HEK293 (cell line): Measurements from ENCODE around the gene MFAP5.

ENCODE experiments used
- CTCF ChIA-PET: fragments of 350-600 bp; formaldehyde crosslinking; extraction: SDS; loops from one replicate; lab custom pipeline; 2021; ENCODE audit warnings: antibody characterized with exemption; lab: Yijun Ruan, JAX
- POLR2A ChIA-PET: fragments of 300-600 bp; formaldehyde crosslinking; extraction: SDS; loops from one replicate; lab custom pipeline; 2020; ENCODE audit warnings: antibody characterized with exemption, inconsistent platforms; lab: Yijun Ruan, JAX
- H3K27ac ChIP-seq: fragments of 200-500 bp; sonication (Bioruptor generic); 2 replicates; pipeline ENCODE4 v1.5.1; 2014; ENCODE audit warnings: low read depth, low read length, control low read depth, inconsistent platforms; ENCODE audit errors: extremely low read depth
- H3K36me3 ChIP-seq, 2 experiments: fragments of 200-500 bp in 1 of 2; sonication (Bioruptor generic) in 1 of 2; 1 replicate in 1 of 2; 2 replicates in 1 of 2; pipeline ENCODE4 v1.5.1; 2014 to 2017; ENCODE audit warnings: inconsistent platforms in 2 of 2, low read length in 2 of 2; ENCODE audit not compliant: control insufficient read depth in 2 of 2, insufficient read depth in 1 of 2
- H3K4me1 ChIP-seq: fragments of 200-500 bp; sonication (Bioruptor generic); 2 replicates; pipeline ENCODE4 v1.5.1; 2014; ENCODE audit warnings: mild to moderate bottlenecking, low read length, inconsistent platforms; ENCODE audit not compliant: control insufficient read depth, insufficient read depth
- H3K4me3 ChIP-seq: 2 replicates; pipeline ENCODE4 v1.5.1; 2011; ENCODE audit warnings: low read depth, mild to moderate bottlenecking, control low read depth, low read length, moderate library complexity
- H3K9me3 ChIP-seq: fragments of 200-500 bp; sonication (Bioruptor generic); 2 replicates; pipeline ENCODE4 v1.5.1; 2014; ENCODE audit warnings: low read depth, low read length, inconsistent platforms; ENCODE audit not compliant: control insufficient read depth, insufficient read depth
- IKZF3 ChIP-seq: fragments of 450-650 bp; IDR thresholded peaks from 2 replicates; pipeline ENCODE4 v1.5.0; 2018; ENCODE audit warnings: missing biosample characterization, mild to moderate bottlenecking, missing genetic modification characterization, moderate library complexity
- KLF10 ChIP-seq: fragments of 450-650 bp; IDR thresholded peaks from 2 replicates; pipeline ENCODE4 v1.5.1; 2018; ENCODE audit warnings: missing biosample characterization, mild to moderate bottlenecking, missing genetic modification characterization
- MYNN ChIP-seq: fragments of 450-650 bp; formaldehyde crosslinking; IDR thresholded peaks from 2 replicates; pipeline ENCODE4 v1.5.1; 2016; ENCODE audit warnings: missing biosample characterization, missing genetic modification characterization, borderline replicate concordance
- PRDM2 ChIP-seq: fragments of 450-650 bp; formaldehyde crosslinking; IDR thresholded peaks from 2 replicates; pipeline ENCODE4 v1.5.1; 2016; ENCODE audit warnings: missing biosample characterization, missing genetic modification characterization, borderline replicate concordance
- ZNF132 ChIP-seq: fragments of 450-650 bp; formaldehyde crosslinking; IDR thresholded peaks from 2 replicates; pipeline ENCODE4 v1.5.1; 2017; ENCODE audit warnings: missing biosample characterization, missing genetic modification characterization, borderline replicate concordance
- ZNF133 ChIP-seq: fragments of 450-650 bp; formaldehyde crosslinking; IDR thresholded peaks from 2 replicates; pipeline ENCODE4 v1.5.1; 2016; ENCODE audit warnings: missing biosample characterization, missing genetic modification characterization
- ZNF157 ChIP-seq: fragments of 450-650 bp; formaldehyde crosslinking; IDR thresholded peaks from 2 replicates; pipeline ENCODE4 v1.5.1; 2016; ENCODE audit warnings: missing biosample characterization, missing genetic modification characterization
- ZNF24 ChIP-seq: fragments of 450-650 bp; formaldehyde crosslinking; IDR thresholded peaks from 2 replicates; pipeline ENCODE4 v1.5.1; 2016; ENCODE audit warnings: missing biosample characterization, missing genetic modification characterization
- ZNF248 ChIP-seq: fragments of 450-650 bp; formaldehyde crosslinking; IDR thresholded peaks from 2 replicates; pipeline ENCODE4 v1.5.1; 2017; ENCODE audit warnings: missing biosample characterization, missing genetic modification characterization
- ZNF292 ChIP-seq: fragments of 450-650 bp; formaldehyde crosslinking; IDR thresholded peaks from 2 replicates; pipeline ENCODE4 v1.5.1; 2016; ENCODE audit warnings: low read depth, missing biosample characterization, missing genetic modification characterization, borderline replicate concordance
- ZNF302 ChIP-seq: fragments of 450-650 bp; formaldehyde crosslinking; IDR thresholded peaks from 2 replicates; pipeline ENCODE4 v1.5.1; 2016; ENCODE audit warnings: missing biosample characterization, missing genetic modification characterization, low read depth
- ZNF391 ChIP-seq: fragments of 450-650 bp; formaldehyde crosslinking; IDR thresholded peaks from 2 replicates; pipeline ENCODE4 v1.5.1; 2016; ENCODE audit warnings: low read depth, missing biosample characterization, missing genetic modification characterization, borderline replicate concordance
- ZNF544 ChIP-seq: fragments of 450-650 bp; formaldehyde crosslinking; IDR thresholded peaks from 2 replicates; pipeline ENCODE4 v1.5.0; 2017; ENCODE audit warnings: missing biosample characterization, missing genetic modification characterization
- ZNF654 ChIP-seq: fragments of 450-650 bp; formaldehyde crosslinking; IDR thresholded peaks from 2 replicates; pipeline ENCODE4 v1.5.1; 2016; ENCODE audit warnings: low read depth, missing biosample characterization, missing genetic modification characterization
- ZNF664 ChIP-seq: fragments of 450-650 bp; formaldehyde crosslinking; IDR thresholded peaks from 2 replicates; pipeline ENCODE4 v1.5.1; 2016; ENCODE audit warnings: missing biosample characterization, missing genetic modification characterization
- ZNF747 ChIP-seq: fragments of 450-650 bp; formaldehyde crosslinking; IDR thresholded peaks from 2 replicates; pipeline ENCODE4 v1.5.1; 2016; ENCODE audit warnings: missing biosample characterization, missing genetic modification characterization
- TF ChIP-seq, protein P1 (sequence below): fragments of 450-650 bp; formaldehyde crosslinking; IDR thresholded peaks from 2 replicates; pipeline ENCODE4 v1.5.1; 2016; ENCODE audit warnings: missing biosample characterization, missing genetic modification characterization
- TF ChIP-seq, protein P2 (sequence below): fragments of 450-650 bp; formaldehyde crosslinking; IDR thresholded peaks from 2 replicates; pipeline ENCODE4 v1.5.1; 2016; ENCODE audit warnings: missing biosample characterization, missing genetic modification characterization, low read depth
- TF ChIP-seq, protein P3 (sequence below): fragments of 450-650 bp; formaldehyde crosslinking; IDR thresholded peaks from 2 replicates; pipeline ENCODE4 v1.5.1; 2016; ENCODE audit warnings: missing biosample characterization, missing genetic modification characterization
- TF ChIP-seq, protein P4 (sequence below): fragments of 450-650 bp; formaldehyde crosslinking; IDR thresholded peaks from 2 replicates; pipeline ENCODE4 v1.5.1; 2016; ENCODE audit warnings: missing biosample characterization, missing genetic modification characterization

Gene MFAP5

GRCh38 chr12:8612629-8613028 lies 50.0 kb downstream of the MFAP5 start, which contains the start of gene AICDA:
Gene AICDA, minus strand, starts transcription at chr12:8612859. Its CDS starts 92 bp downstream, at chr12:8612767.
- TF ChIP-seq KLF10 (tag by site-specific recombination) (no peak), ZNF157 (no peak), ZNF24 (no peak), ZNF747 (tag by site-specific recombination) (no peak), ZNF292 (no peak), ZNF133 (tag by site-specific recombination) (no peak), ZNF544 (tag by site-specific recombination) (no peak), ZNF664 (tag by site-specific recombination) (no peak), MYNN (tag by site-specific recombination) (no peak), ZNF248 (tag by site-specific recombination) (no peak)
- TF ChIP-seq, protein P1, sequence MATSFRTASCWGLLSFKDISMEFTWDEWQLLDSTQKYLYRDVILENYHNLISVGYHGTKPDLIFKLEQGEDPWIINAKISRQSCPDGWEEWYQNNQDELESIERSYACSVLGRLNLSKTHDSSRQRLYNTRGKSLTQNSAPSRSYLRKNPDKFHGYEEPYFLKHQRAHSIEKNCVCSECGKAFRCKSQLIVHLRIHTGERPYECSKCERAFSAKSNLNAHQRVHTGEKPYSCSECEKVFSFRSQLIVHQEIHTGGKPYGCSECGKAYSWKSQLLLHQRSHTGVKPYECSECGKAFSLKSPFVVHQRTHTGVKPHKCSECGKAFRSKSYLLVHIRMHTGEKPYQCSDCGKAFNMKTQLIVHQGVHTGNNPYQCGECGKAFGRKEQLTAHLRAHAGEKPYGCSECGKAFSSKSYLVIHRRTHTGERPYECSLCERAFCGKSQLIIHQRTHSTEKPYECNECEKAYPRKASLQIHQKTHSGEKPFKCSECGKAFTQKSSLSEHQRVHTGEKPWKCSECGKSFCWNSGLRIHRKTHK (tag by site-specific recombination), result no peak
- TF ChIP-seq, protein P2, sequence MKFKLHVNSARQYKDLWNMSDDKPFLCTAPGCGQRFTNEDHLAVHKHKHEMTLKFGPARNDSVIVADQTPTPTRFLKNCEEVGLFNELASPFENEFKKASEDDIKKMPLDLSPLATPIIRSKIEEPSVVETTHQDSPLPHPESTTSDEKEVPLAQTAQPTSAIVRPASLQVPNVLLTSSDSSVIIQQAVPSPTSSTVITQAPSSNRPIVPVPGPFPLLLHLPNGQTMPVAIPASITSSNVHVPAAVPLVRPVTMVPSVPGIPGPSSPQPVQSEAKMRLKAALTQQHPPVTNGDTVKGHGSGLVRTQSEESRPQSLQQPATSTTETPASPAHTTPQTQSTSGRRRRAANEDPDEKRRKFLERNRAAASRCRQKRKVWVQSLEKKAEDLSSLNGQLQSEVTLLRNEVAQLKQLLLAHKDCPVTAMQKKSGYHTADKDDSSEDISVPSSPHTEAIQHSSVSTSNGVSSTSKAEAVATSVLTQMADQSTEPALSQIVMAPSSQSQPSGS (tag by site-specific recombination), result no peak
- TF ChIP-seq, protein P3, sequence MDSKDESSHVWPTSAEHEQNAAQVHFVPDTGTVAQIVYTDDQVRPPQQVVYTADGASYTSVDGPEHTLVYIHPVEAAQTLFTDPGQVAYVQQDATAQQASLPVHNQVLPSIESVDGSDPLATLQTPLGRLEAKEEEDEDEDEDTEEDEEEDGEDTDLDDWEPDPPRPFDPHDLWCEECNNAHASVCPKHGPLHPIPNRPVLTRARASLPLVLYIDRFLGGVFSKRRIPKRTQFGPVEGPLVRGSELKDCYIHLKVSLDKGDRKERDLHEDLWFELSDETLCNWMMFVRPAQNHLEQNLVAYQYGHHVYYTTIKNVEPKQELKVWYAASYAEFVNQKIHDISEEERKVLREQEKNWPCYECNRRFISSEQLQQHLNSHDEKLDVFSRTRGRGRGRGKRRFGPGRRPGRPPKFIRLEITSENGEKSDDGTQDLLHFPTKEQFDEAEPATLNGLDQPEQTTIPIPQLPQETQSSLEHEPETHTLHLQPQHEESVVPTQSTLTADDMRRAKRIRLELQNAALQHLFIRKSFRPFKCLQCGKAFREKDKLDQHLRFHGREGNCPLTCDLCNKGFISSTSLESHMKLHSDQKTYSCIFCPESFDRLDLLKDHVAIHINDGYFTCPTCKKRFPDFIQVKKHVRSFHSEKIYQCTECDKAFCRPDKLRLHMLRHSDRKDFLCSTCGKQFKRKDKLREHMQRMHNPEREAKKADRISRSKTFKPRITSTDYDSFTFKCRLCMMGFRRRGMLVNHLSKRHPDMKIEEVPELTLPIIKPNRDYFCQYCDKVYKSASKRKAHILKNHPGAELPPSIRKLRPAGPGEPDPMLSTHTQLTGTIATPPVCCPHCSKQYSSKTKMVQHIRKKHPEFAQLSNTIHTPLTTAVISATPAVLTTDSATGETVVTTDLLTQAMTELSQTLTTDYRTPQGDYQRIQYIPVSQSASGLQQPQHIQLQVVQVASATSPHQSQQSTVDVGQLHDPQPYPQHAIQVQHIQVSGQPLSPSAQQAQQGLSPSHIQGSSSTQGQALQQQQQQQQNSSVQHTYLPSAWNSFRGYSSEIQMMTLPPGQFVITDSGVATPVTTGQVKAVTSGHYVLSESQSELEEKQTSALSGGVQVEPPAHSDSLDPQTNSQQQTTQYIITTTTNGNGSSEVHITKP, result no peak
- TF ChIP-seq, all 188 proteins: peak for 0
- ChIA-PET CTCF (interaction anchor here (0.5 to 6.8 kb wide), 4 partner anchors 69 to 523 kb away, joined by 3 to 128 read pairs (median 4); no protein-coding TSS in a partner anchor), POLR2A (no interaction called here)
- Histone ChIP-seq H3K4me3 (no peak within 1 kb of the TSS), H3K9me3 (no peaks in the 10 kb centered on the region), H3K36me3 (no peaks in the 10 kb centered on the region), H3K27ac (no peak within 1 kb of the TSS), H3K4me1 (no peaks in the 10 kb centered on the region)

GRCh38 chr12:8609061-8609570 lies 53.5 kb downstream of the MFAP5 start:
- Histone ChIP-seq H3K4me3 (no peak overlapping the region), H3K9me3 (no peaks in the 10 kb centered on the region), H3K36me3 (no peaks in the 10 kb centered on the region), H3K4me1 (no peaks in the 10 kb centered on the region), H3K27ac (no peak overlapping the region)
- POLR2A ChIA-PET, result no interaction called here
- CTCF ChIA-PET, result interaction anchor here (0.7 to 6.8 kb wide), 22 partner anchors 9 to 441 kb away, joined by 3 to 128 read pairs (median 4); no protein-coding TSS in a partner anchor
- TF ChIP-seq, protein P4, sequence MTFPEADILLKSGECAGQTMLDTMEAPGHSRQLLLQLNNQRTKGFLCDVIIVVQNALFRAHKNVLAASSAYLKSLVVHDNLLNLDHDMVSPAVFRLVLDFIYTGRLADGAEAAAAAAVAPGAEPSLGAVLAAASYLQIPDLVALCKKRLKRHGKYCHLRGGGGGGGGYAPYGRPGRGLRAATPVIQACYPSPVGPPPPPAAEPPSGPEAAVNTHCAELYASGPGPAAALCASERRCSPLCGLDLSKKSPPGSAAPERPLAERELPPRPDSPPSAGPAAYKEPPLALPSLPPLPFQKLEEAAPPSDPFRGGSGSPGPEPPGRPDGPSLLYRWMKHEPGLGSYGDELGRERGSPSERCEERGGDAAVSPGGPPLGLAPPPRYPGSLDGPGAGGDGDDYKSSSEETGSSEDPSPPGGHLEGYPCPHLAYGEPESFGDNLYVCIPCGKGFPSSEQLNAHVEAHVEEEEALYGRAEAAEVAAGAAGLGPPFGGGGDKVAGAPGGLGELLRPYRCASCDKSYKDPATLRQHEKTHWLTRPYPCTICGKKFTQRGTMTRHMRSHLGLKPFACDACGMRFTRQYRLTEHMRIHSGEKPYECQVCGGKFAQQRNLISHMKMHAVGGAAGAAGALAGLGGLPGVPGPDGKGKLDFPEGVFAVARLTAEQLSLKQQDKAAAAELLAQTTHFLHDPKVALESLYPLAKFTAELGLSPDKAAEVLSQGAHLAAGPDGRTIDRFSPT (tag by site-specific recombination), result no peak
- TF ChIP-seq ZNF391 (tag by site-specific recombination), result no peak
- TF ChIP-seq IKZF3, result peak; percentile 58; the same call in 1 of the 2 replicates
- TF ChIP-seq PRDM2 (tag by site-specific recombination), result no peak
- no peak for TF ChIP-seq ZNF132 (tag by site-specific recombination)
- no peak for TF ChIP-seq ZNF302 (tag by site-specific recombination)
- peak; percentile 66 for TF ChIP-seq ZNF654
